ENCODE measurements around the gene NCR3LG1. TPM values are rescaled to one million over a fixed set of nuclear protein-coding genes. Genes with fewer than 3 reads are reported as not detected.

The NCR3LG1 gene
- total RNA-seq, 1 donor from 2014 or later, result 1.2 TPM

DNA sequence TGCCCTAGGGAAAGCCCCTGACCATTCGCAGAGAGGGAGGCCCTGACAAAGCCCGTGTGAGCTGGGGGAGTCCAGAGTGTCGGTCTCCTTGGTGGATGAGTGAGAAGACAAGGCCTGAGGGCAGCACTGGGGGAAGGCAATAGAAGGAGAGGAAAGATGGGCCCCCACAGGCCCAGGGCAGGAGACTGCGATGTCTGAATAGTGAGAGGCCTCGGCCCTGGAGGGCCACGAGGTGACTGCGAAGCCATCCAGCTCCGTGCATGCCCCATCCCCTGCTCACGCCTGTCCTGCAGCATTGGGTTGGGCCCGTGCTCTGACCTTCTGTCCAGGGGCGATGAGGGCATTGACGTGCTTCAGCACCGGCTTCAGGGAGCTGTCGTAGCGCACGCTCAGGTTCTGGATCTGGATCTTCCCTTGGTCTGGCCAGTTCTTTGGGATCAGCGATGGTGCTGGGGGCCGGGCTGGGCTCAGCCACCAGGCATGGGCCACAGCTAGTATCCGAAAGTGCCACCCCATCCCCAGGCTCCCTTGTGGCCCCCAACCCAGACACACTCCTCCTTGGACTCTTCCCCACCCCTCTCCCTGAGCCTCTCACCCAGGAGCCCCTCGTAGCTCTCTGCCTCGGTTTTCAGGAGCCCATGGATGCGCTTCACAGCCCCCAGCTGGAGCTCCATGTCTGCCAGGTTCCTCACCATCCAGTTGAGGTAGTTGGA is 45.2 kb downstream of the NCR3LG1 start:
- no peak for DNase-seq (ENCODE audit: low read depth)
- TF ChIP-seq, protein P1, sequence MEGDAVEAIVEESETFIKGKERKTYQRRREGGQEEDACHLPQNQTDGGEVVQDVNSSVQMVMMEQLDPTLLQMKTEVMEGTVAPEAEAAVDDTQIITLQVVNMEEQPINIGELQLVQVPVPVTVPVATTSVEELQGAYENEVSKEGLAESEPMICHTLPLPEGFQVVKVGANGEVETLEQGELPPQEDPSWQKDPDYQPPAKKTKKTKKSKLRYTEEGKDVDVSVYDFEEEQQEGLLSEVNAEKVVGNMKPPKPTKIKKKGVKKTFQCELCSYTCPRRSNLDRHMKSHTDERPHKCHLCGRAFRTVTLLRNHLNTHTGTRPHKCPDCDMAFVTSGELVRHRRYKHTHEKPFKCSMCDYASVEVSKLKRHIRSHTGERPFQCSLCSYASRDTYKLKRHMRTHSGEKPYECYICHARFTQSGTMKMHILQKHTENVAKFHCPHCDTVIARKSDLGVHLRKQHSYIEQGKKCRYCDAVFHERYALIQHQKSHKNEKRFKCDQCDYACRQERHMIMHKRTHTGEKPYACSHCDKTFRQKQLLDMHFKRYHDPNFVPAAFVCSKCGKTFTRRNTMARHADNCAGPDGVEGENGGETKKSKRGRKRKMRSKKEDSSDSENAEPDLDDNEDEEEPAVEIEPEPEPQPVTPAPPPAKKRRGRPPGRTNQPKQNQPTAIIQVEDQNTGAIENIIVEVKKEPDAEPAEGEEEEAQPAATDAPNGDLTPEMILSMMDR (conservative IDR thresholded peaks at IDR 0.05; ENCODE audit: low read depth, low read length), result no peak
- H3K4me3 ChIP-seq (ENCODE audit: low read depth, low read length), result no peak overlapping the region

DNA sequence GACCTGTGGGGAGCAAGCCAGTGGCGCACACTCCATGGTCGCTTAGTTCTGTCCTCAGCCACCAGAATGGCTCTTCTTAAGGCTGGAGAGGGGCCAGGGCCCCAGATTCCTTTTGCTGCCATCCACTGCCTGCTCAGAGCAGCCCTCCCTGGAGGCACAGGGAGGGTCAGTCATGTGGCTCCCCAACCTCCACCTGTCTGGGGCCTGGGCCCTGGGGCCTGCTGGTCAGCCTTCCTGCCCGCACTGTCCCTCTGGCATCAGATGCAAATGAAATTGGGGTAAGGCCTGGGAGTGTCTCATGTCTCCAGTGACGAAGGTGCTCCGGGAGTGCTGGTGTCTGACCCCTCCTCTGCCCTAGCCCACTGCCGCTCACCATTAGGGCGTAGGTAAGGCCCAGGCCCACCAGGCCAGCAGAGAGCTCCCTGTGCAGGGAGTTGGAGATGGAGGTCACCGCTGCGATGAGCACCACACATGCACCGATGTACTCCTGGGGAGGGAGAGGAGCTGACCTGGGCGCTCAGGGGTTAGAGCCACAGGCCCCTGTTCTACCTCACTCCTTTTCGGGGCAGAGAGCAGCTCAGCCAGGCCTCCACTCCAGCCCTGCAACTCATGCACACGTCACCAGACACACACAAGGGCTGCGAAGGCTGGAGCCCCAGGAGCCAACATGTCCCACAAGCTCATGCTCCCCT is 45.9 kb downstream of the NCR3LG1 start:
- no peak overlapping the region for H3K4me3 ChIP-seq (ENCODE audit: low read depth, low read length)
- TF ChIP-seq, protein P1 (conservative IDR thresholded peaks at IDR 0.05; ENCODE audit: low read depth, low read length), result no peak
- DNase-seq (ENCODE audit: low read depth), result no peak

DNA sequence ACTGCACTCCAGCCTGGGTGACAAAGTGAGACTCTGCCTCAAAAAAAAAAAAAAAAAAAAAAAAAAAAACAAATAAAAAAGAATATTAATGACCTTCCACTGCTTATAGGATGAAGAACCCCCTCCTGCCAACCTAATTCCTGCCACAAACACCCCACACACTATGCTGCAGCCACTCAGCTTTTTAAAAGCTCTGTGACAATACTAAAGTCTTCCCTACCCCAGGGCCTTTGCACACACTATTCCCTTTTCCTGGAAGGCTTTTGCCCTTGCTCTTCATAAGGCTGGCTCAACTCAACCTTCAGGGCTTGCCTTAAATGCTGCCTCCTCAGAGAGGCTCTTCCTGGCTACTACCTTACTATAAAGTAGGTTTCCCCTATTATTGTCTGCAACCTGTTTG is 47.6 kb downstream of the NCR3LG1 start:
- no peak for DNase-seq (ENCODE audit: low read depth)
- no peak overlapping the region for H3K4me3 ChIP-seq (ENCODE audit: low read depth, low read length)
- TF ChIP-seq, protein P1 (conservative IDR thresholded peaks at IDR 0.05; ENCODE audit: low read depth, low read length), result no peak

DNA sequence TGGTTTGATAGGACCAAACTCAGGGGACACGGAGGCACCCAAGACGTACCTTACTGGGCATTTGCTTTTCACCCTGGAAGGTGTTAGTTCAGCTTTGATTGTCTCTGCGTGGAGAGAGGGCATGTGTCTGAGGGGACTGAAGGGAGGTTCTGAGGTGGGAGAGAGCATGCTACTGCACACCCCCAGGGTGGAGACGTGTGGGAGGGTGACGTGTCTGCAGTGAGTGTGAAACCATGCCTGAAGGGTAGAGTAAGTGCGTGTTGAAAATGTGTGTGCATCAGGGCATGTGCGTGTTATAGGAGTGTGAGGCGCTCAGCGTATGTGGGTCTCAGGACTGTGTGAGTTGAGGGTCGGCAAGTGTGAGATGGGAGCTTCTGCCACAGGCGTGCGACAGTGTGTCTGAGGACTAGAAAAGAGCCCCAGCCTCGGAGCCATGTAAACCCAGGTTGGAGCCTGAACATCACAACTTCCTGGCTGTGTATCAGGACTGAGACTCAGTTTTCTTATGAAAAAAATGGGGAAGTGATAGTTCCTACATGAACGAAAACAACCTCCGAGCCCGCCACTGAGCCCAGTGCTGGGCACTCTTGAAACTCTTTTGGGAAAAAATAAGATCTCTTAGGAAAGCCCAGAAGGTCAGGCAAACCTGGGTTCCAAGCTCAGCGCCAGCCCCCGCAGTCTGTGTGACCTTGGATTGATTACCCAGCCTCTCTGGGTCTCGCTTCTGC is 48.6 kb downstream of the NCR3LG1 start:
- DNase-seq (ENCODE audit: low read depth), result no peak
- TF ChIP-seq, protein P1 (conservative IDR thresholded peaks at IDR 0.05; ENCODE audit: low read depth, low read length), result no peak
- H3K4me3 ChIP-seq (ENCODE audit: low read depth, low read length), result no peak overlapping the region

DNA sequence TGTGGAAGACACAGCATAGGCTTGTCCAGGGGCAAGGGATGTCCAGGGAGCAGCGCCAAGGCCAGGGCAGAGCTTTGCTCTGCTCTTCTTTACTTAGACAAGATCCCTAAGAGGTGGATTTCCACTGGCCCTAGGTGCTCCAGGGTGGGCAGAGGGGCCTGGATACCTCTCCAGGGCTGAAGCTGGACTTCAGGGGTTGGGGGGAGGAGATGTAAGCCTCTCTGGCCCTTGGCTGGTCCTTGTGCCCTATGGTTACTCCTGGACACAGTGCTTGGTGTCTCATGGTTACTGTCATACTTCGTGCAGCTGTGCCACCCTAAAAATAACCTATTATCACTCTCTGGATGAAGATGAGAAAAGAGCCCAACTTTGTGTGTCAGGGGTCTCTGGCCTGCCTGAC is 49.7 kb downstream of the NCR3LG1 start:
- no peak for DNase-seq (ENCODE audit: low read depth)
- TF ChIP-seq, protein P1 (conservative IDR thresholded peaks at IDR 0.05; ENCODE audit: low read depth, low read length), result no peak

DNA sequence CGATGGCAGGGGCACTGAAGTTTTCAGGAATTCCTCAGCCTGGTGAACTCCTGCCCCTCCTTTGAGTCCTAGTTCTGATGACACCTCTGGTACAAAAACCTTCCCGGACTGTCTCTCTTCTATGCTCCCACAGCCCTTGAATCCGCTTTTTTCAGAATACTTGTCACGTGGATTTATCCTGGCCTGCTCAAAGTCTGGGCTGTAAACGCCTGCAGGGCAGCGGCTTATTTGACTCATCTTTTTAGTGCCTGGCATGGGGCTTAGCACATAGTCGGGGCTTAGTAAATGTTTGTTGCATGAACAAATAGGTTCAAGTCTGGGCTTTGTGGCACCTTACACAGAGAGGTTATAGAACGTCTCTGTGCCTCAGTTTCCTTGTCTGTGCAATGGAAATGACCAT is 50.2 kb downstream of the NCR3LG1 start:
- TF ChIP-seq, protein P1 (conservative IDR thresholded peaks at IDR 0.05; ENCODE audit: low read depth, low read length), result no peak
- no peak overlapping the region for H3K4me3 ChIP-seq (ENCODE audit: low read depth, low read length)
- DNase-seq (ENCODE audit: low read depth), result no peak

More for the DNA sequence above, 49.7 kb downstream of the NCR3LG1 start:
- no peak overlapping the region for H3K4me3 ChIP-seq (ENCODE audit: low read depth, low read length)
